Skeletal muscle tissue (tissue), 4 donors: ENCODE measurements around the gene HBE1. TPM values are rescaled to one million over a fixed set of nuclear protein-coding genes. Genes with fewer than 3 reads are reported as not detected.

Experiments
- H3K27ac ChIP-seq: one replicate; pipeline ENCODE4 v1.7.0; 2013; ENCODE audit warnings: mild to moderate bottlenecking, low read depth, low read length, inconsistent platforms
- H3K27me3 ChIP-seq, 3 donors: one replicate each; pipeline ENCODE4 v1.7.0; 2013; ENCODE audit warnings: low read length in 3 of 3; ENCODE audit not compliant: control insufficient read depth in 3 of 3, insufficient read depth in 3 of 3
- H3K36me3 ChIP-seq, 3 donors: one replicate each; pipeline ENCODE4 v1.7.0; 2013; ENCODE audit warnings: low read length in 3 of 3; ENCODE audit not compliant: control insufficient read depth in 3 of 3, insufficient read depth in 3 of 3
- H3K4me1 ChIP-seq, 3 donors: one replicate each; pipeline ENCODE4 v1.7.0; 2013; ENCODE audit warnings: low read length in 3 of 3, mild to moderate bottlenecking in 3 of 3; ENCODE audit not compliant: control insufficient read depth in 3 of 3, insufficient read depth in 3 of 3
- H3K4me3 ChIP-seq, 3 donors: one replicate each; pipeline ENCODE4 v1.7.0; 2013; ENCODE audit warnings: low read length in 3 of 3
- H3K9ac ChIP-seq, 3 donors: one replicate each; pipeline ENCODE4 v1.7.0; 2013; ENCODE audit warnings: low read length in 3 of 3, mild to moderate bottlenecking in 3 of 3, moderate library complexity in 2 of 3, low read depth in 1 of 3
- H3K9me3 ChIP-seq, 3 donors: one replicate each; pipeline ENCODE4 v1.7.0; 2013; ENCODE audit warnings: low read length in 3 of 3; ENCODE audit not compliant: control insufficient read depth in 3 of 3
- total RNA-seq: library from RNA; depleted of rRNA; stranded (reverse); fragments of >200 nt; gene quantifications from one replicate; pipeline ENCODE4 v1.2.3, GENCODE V29; 2014
- donor health status: Osteomylitis.

The HBE1 gene
- total RNA-seq, 1 donor from 2014 or later = 84.0 TPM

GRCh38 chr11:5286351-5286750, 16.6 kb upstream of the HBE1 start:
- Histone ChIP-seq H3K4me1 (no peaks in the 10 kb centered on the region), H3K4me3 (no peak overlapping the region), H3K27me3 (no peaks in the 10 kb centered on the region), H3K27ac (no peak overlapping the region), H3K9ac (no peak overlapping the region), H3K9me3 (no peaks in the 10 kb centered on the region), H3K36me3 (no peaks in the 10 kb centered on the region)

GRCh38 chr11:5285703-5286340, 16.1 kb upstream of the HBE1 start:
- Histone ChIP-seq H3K36me3 (no peaks in the 10 kb centered on the region), H3K27me3 (no peaks in the 10 kb centered on the region), H3K27ac (no peak overlapping the region), H3K9me3 (no peaks in the 10 kb centered on the region), H3K4me1 (no peaks in the 10 kb centered on the region), H3K9ac (no peak overlapping the region), H3K4me3 (no peak overlapping the region)

GRCh38 chr11:5284637-5285036, 14.9 kb upstream of the HBE1 start:
- H3K9me3 ChIP-seq = no peaks in the 10 kb centered on the region
- no peaks in the 10 kb centered on the region for H3K36me3 ChIP-seq
- no peak overlapping the region for H3K9ac ChIP-seq
- H3K27me3 ChIP-seq = no peaks in the 10 kb centered on the region
- no peak overlapping the region for H3K27ac ChIP-seq
- no peak overlapping the region for H3K4me3 ChIP-seq
- no peaks in the 10 kb centered on the region for H3K4me1 ChIP-seq

GRCh38 chr11:5283882-5284281, 14.1 kb upstream of the HBE1 start:
- H3K36me3 ChIP-seq = no peaks in the 10 kb centered on the region
- no peak overlapping the region for H3K4me3 ChIP-seq
- H3K9ac ChIP-seq = no peak overlapping the region
- no peaks in the 10 kb centered on the region for H3K4me1 ChIP-seq
- H3K27me3 ChIP-seq = no peaks in the 10 kb centered on the region
- no peak overlapping the region for H3K27ac ChIP-seq
- no peaks in the 10 kb centered on the region for H3K9me3 ChIP-seq

GRCh38 chr11:5283086-5283485, 13.3 kb upstream of the HBE1 start:
- no peak overlapping the region for H3K27ac ChIP-seq
- no peak overlapping the region for H3K9ac ChIP-seq
- no peaks in the 10 kb centered on the region for H3K4me1 ChIP-seq
- no peak overlapping the region for H3K4me3 ChIP-seq
- H3K36me3 ChIP-seq = no peaks in the 10 kb centered on the region
- H3K9me3 ChIP-seq = no peaks in the 10 kb centered on the region
- no peaks in the 10 kb centered on the region for H3K27me3 ChIP-seq

GRCh38 chr11:5282628-5283027, 12.9 kb upstream of the HBE1 start:
- Histone ChIP-seq H3K4me3 (no peak overlapping the region), H3K36me3 (no peaks in the 10 kb centered on the region), H3K27me3 (no peaks in the 10 kb centered on the region), H3K9ac (no peak overlapping the region), H3K4me1 (no peaks in the 10 kb centered on the region), H3K27ac (no peak overlapping the region), H3K9me3 (no peaks in the 10 kb centered on the region)

- Histone ChIP-seq H3K4me3 (no peak overlapping the region), H3K9ac (no peak overlapping the region), H3K27me3 (no peaks in the 10 kb centered on the region), H3K27ac (no peak overlapping the region), H3K9me3 (no peaks in the 10 kb centered on the region), H3K36me3 (no peaks in the 10 kb centered on the region), H3K4me1 (no peaks in the 10 kb centered on the region)
Measured at GRCh38 chr11:5281596-5281995, 11.9 kb upstream of the HBE1 start.

- no peaks in the 10 kb centered on the region for H3K27me3 ChIP-seq
- H3K9me3 ChIP-seq = no peaks in the 10 kb centered on the region
- no peaks in the 10 kb centered on the region for H3K4me1 ChIP-seq
- H3K9ac ChIP-seq = no peak overlapping the region
- H3K4me3 ChIP-seq = no peak overlapping the region
- no peak overlapping the region for H3K27ac ChIP-seq
- no peaks in the 10 kb centered on the region for H3K36me3 ChIP-seq
Measured at GRCh38 chr11:5280582-5281102, 10.9 kb upstream of the HBE1 start.

- Histone ChIP-seq H3K36me3 (no peaks in the 10 kb centered on the region), H3K27me3 (no peaks in the 10 kb centered on the region), H3K4me3 (no peak overlapping the region), H3K9me3 (no peaks in the 10 kb centered on the region), H3K27ac (no peak overlapping the region), H3K4me1 (no peaks in the 10 kb centered on the region), H3K9ac (no peak overlapping the region)
Measured at GRCh38 chr11:5279471-5280090, 9.8 kb upstream of the HBE1 start.

GRCh38 chr11:5277807-5278382, 8.2 kb upstream of the HBE1 start:
- H3K4me3 ChIP-seq = no peak overlapping the region
- no peaks in the 10 kb centered on the region for H3K4me1 ChIP-seq
- H3K27me3 ChIP-seq = no peaks in the 10 kb centered on the region
- H3K36me3 ChIP-seq = no peaks in the 10 kb centered on the region
- no peak overlapping the region for H3K27ac ChIP-seq
- no peak overlapping the region for H3K9ac ChIP-seq
- H3K9me3 ChIP-seq = no peaks in the 10 kb centered on the region
